GM12878 (cell line): Measurements from ENCODE around the gene IL4. TPM values are rescaled to one million over a fixed set of nuclear protein-coding genes. Genes with fewer than 3 reads are reported as not detected.

ENCODE experiments used
- ATAC-seq: fragments of 200-7000 bp; cut with Tn5 transposase; 3 replicates; pipeline ENCODE4 v1.9.1; 2020; ENCODE audit warnings: mild to moderate bottlenecking, moderate library complexity
- BruUV-seq: library from RNA; stranded (reverse); fragments of 400-500 nt; replicated peaks from 2 replicates; lab custom pipeline; 2021; lab: Mats Ljungman, UMichigan
- CTCF ChIA-PET: fragments of 300-600 bp; sonication (Branson Sonifier 250); formaldehyde crosslinking; extraction: SDS; loops from one replicate; lab custom pipeline; 2021; ENCODE audit warnings: inconsistent platforms; lab: Yijun Ruan, JAX
- POLR2A ChIA-PET: fragments of 350-600 bp; formaldehyde crosslinking; extraction: SDS; loops from one replicate; lab custom pipeline; 2021; ENCODE audit warnings: inconsistent platforms; lab: Charles Lee
- RAD21 ChIA-PET: fragments of 300-600 bp; sonication (Branson Sonifier 250); formaldehyde crosslinking; loops from one replicate; lab custom pipeline; 2023; ENCODE audit warnings: antibody characterized with exemption; ENCODE audit not compliant: unreplicated experiment; lab: Charles Lee
- SMC1A ChIA-PET: fragments of 300-600 bp; sonication (Branson Sonifier 250); formaldehyde crosslinking; loops from one replicate; lab custom pipeline; 2023; ENCODE audit not compliant: unreplicated experiment, uncharacterized antibody; lab: Charles Lee
- DNase-seq: peaks from one replicate; pipeline ENCODE4 v3.0.0-alpha.2; 2011; ENCODE audit warnings: low read depth, low spot score
- FAIRE-seq: peaks from 3 replicates; lab custom pipeline; 2011; peaks lifted over from hg19 to GRCh38; lab: Jason Lieb, UNC
- H2AFZ ChIP-seq: 2 replicates; pipeline ENCODE4 v1.6.0; 2011; ENCODE audit warnings: low read depth, low read length, control low read depth; ENCODE audit not compliant: control insufficient read depth
- H3K27ac ChIP-seq: 2 replicates; pipeline ENCODE4 v1.5.1; 2011; ENCODE audit warnings: control low read depth; ENCODE audit not compliant: control insufficient read depth, insufficient read depth
- H3K27me3 ChIP-seq, 2 experiments: replicated peaks in 1 of 2; 2 replicates each; pipeline versions ENCODE4 v1.6.0 to v1.6.1; 2011; ENCODE audit warnings: low read length in 1 of 2; ENCODE audit not compliant: control insufficient read depth in 2 of 2, insufficient read depth in 2 of 2
- H3K36me3 ChIP-seq, 2 experiments: 2 replicates each; pipeline ENCODE4 v1.5.1; 2011; ENCODE audit warnings: low read length in 1 of 2; ENCODE audit not compliant: control insufficient read depth in 2 of 2, insufficient read depth in 2 of 2
- H3K4me1 ChIP-seq: 2 replicates; pipeline ENCODE4 v1.6.1; 2011; ENCODE audit warnings: mild to moderate bottlenecking, low read length, moderate library complexity, mixed read lengths; ENCODE audit not compliant: control insufficient read depth, insufficient read depth
- H3K4me2 ChIP-seq: 2 replicates; pipeline ENCODE4 v1.6.0; 2011; ENCODE audit warnings: control low read depth; ENCODE audit not compliant: control insufficient read depth, insufficient read depth
- H3K4me3 ChIP-seq: fragments of 200-600 bp; sonication (generic); 2 replicates; pipeline ENCODE4 v1.5.1; 2016
- H3K79me2 ChIP-seq: 2 replicates; pipeline ENCODE4 v1.6.0; 2011; ENCODE audit warnings: low read length; ENCODE audit not compliant: control insufficient read depth, insufficient read depth
- H3K9ac ChIP-seq: 2 replicates; pipeline ENCODE4 v1.8.0; 2011; ENCODE audit warnings: low read length, control low read depth, mixed read lengths; ENCODE audit not compliant: control insufficient read depth, insufficient read depth
- H3K9me3 ChIP-seq: replicated peaks from 3 replicates; pipeline ENCODE4 v1.5.1; 2011; ENCODE audit warnings: mild to moderate bottlenecking, low read length; ENCODE audit not compliant: control insufficient read depth, insufficient read depth
- H4K20me1 ChIP-seq: 2 replicates; pipeline ENCODE4 v1.6.0; 2011; ENCODE audit not compliant: control insufficient read depth, insufficient read depth
- BRCA1 ChIP-seq: IDR thresholded peaks from 2 replicates; pipeline ENCODE4 v1.6.1; 2011; ENCODE audit warnings: low read depth, low read length, improper control_type of control experiment
- IKZF2 ChIP-seq, 2 experiments: fragments of 450-650 bp; IDR thresholded peaks; 2 replicates each; pipeline ENCODE4 v1.6.1; 2017; ENCODE audit warnings: mild to moderate bottlenecking in 2 of 2, moderate library complexity in 2 of 2
- RELB ChIP-seq: fragments of 450-650 bp; IDR thresholded peaks from 2 replicates; pipeline ENCODE4 v1.6.1; 2017; ENCODE audit warnings: low read depth, mild to moderate bottlenecking, moderate library complexity
- SRF ChIP-seq, 2 experiments: IDR thresholded peaks; 2 replicates each; pipeline ENCODE4 v1.6.1; 2011; ENCODE audit warnings: low read depth in 2 of 2, low read length in 2 of 2, mild to moderate bottlenecking in 1 of 2, moderate library complexity in 1 of 2
- STAT3 ChIP-seq: IDR thresholded peaks from 2 replicates; pipeline ENCODE4 v1.6.1; 2011; ENCODE audit warnings: low read depth, low read length, improper control_type of control experiment
- TBL1XR1 ChIP-seq: IDR thresholded peaks from 2 replicates; pipeline ENCODE4 v1.6.1; 2012; ENCODE audit warnings: low read depth, low read length, improper control_type of control experiment
- YY1 ChIP-seq: IDR thresholded peaks from 2 replicates; pipeline ENCODE4 v1.6.1; 2011; ENCODE audit warnings: low read depth, mild to moderate bottlenecking, low read length
- ZBTB11 ChIP-seq: fragments of 450-650 bp; formaldehyde crosslinking; IDR thresholded peaks from 2 replicates; pipeline ENCODE4 v1.5.0; 2022; ENCODE audit warnings: mild to moderate bottlenecking, missing genetic modification characterization
- ZNF687 ChIP-seq: fragments of 450-650 bp; IDR thresholded peaks from 2 replicates; pipeline ENCODE4 v1.6.1; 2017; ENCODE audit warnings: mild to moderate bottlenecking, moderate library complexity
- WGBS: methylation state at CpG from one replicate; pipeline ENCODE4 v1.1.6; 2016; ENCODE audit warnings: low lambda C conversion rate; ENCODE audit not compliant: insufficient replicate concordance, insufficient coverage; ENCODE audit errors: missing lambda C conversion rate; 5-methylcytosine and 5-hydroxymethylcytosine counted together
- in situ Hi-C: fragments of 300-500 bp; cut with MboI; formaldehyde crosslinking; loops from 9 replicates; pipeline ENCODE4 v1.14.3; 2018; ENCODE audit warnings: mixed read lengths
- intact Hi-C: fragments of 100-400 bp; cut with micrococcal nuclease; formaldehyde crosslinking; loops from one replicate; pipeline ENCODE4 v1.14.2; 2022; ENCODE audit not compliant: unreplicated experiment
- polyA plus RNA-seq, 11 experiments: library from polyadenylated mRNA; depleted of rRNA in 4 of 11; unstranded in 6 of 11; stranded (reverse) in 5 of 11; fragments of >200 nt; fragmentation: Nextera tagmentation in 4 of 11; fragmentation: Illumina TruSeq in 1 of 11; extraction: Ambion mirVana in 4 of 11; extraction: Trizol in 1 of 11; gene quantifications; 1 replicate in 1 of 11; 2 replicates in 10 of 11; pipeline versions ENCODE4 v1.2.1 to v1.2.3, GENCODE V29; 2011 to 2016; ENCODE audit warnings: inconsistent platforms in 2 of 11, missing spikeins in 2 of 11, low read depth in 1 of 11
- total RNA-seq, 4 experiments: library from RNA; depleted of rRNA in 3 of 4; stranded (reverse); fragments of >200 nt in 3 of 4; fragmentation: Illumina TruSeq in 1 of 4; extraction: Trizol in 1 of 4; gene quantifications; 2 replicates each; pipeline versions ENCODE4 v1.2.1 to v1.2.3, GENCODE V29; 2013 to 2021

IL4 gene
- total and polyA plus RNA-seq, 10 of the 15 experiments (the other 5 are each of a cell fraction or from before 2014, with no cell fraction given), result 0.20 to 0.80 (median 0.50) TPM; not detected in 7

GRCh38 chr5:132663771-132664695 is 9.8 kb upstream of the IL4 start:
- Histone ChIP-seq H3K4me2 (peak overlapping the region; percentile 65), H2AFZ (peak overlapping the region; percentile 36; the same call in 1 of the 2 replicates), H3K36me3 (no peaks in the 10 kb centered on the region), H3K27ac (peak overlapping the region; percentile 96), H3K79me2 (no peaks in the 10 kb centered on the region), H3K9me3 (no peaks in the 10 kb centered on the region), H3K27me3 (no peaks in the 10 kb centered on the region), H3K9ac (peak overlapping the region; percentile 66), H3K4me3 (no peak overlapping the region), H4K20me1 (no peaks in the 10 kb centered on the region), H3K4me1 (peaks cover 61% of the 10 kb centered on the region)
- FAIRE-seq, result peak; percentile 90
- ChIA-PET CTCF (interaction anchor here (0.5 to 7.0 kb wide), 18 partner anchors 11 to 629 kb away, joined by 3 to 58 read pairs (median 5); partner anchors contain the start of gene IL4), SMC1A (interaction anchor here (0.6 to 12.1 kb wide), 24 partner anchors 11 to 238 kb away, joined by 3 to 156 read pairs (median 6); partner anchors contain the start of genes IL4, IRF1 and KIF3A), POLR2A (interaction anchor here (0.5 to 10.8 kb wide), 14 partner anchors 11 to 139 kb away, joined by 3 to 118 read pairs (median 4); partner anchors contain the start of genes CCNI2, IL4 and KIF3A), RAD21 (interaction anchor here (0.7 to 9.2 kb wide), 27 partner anchors 12 to 250 kb away, joined by 3 to 148 read pairs (median 7); partner anchors contain the start of genes CCNI2, IL4, KIF3A and RAD50)
- peak; percentile 67 for ATAC-seq
- intact Hi-C loops, result loop anchor here (1.0 to 5.0 kb wide), 11 partner anchors 10 to 242 kb away; partner anchors contain the start of genes GDF9, KIF3A and UQCRQ
- in situ Hi-C loops, result no loop called here
- DNase-seq, result peak; percentile 95
- TSS peak; percentile 95 for BruUV-seq
- 8% methylated on average over 13 of the region's 13 CpGs for WGBS
- TF ChIP-seq ZNF687, result peak; percentile 100
- no peak for TF ChIP-seq ZBTB11 (CRISPR knock-in tag)
- TF ChIP-seq STAT3, result no peak; the same call in 1 of the 2 replicates
- no peak for TF ChIP-seq SRF (IDR thresholded peaks at IDR 0.05; ENCODE audit: low read depth in 2 of 2, low read length in 2 of 2)
- TF ChIP-seq TBL1XR1, result peak; percentile 97
- TF ChIP-seq IKZF2 (IDR thresholded peaks at IDR 0.05), result peak; percentile 95 to 96
- TF ChIP-seq BRCA1, result peak; percentile 23; the same call in 1 of the 2 replicates
- peak; percentile 91 for TF ChIP-seq RELB
- TF ChIP-seq YY1, result peak; percentile 84
